ENCODE measurements around the gene NAT10.
"Not testable (repeated sequence)": the region's sequence is repeated elsewhere in the genome, so short reads cannot be mapped to it uniquely, and the experiment has no call there.

The NAT10 gene

DNA sequence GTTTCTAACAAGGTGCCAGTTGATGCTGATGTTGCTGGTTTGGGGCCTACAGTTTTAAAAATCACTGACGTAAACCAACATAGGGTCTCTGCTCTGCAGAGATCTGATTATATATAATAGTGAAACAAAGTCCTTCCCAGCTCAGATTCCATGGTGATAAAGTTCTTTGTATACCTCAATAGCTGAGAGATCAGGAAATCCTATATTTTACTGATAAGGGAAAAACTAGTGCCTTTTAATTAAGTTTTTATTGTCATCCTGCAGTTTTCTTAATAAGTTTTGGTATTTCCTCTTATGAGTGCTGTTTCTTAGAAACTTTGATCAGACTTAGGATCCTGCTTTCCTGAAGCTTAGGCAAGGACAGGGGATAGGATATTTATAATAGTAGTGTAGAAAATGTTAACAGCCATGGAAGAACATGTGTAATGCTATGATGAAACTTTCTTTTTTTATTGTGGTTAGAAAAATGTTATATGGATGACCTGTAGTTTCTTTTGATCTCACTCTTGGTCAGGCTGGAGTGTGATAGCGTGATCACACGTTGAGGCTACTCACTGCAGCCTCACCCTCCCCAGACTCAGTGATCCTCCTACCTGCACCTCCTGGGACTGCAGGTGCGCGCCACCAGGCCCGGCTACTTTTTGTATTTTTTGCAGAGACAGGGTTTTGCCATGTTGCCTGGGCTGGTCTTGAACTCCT is 39.8 kb upstream of the NAT10 start:
- H3K4me1 ChIP-seq (ENCODE audit: control insufficient read depth in 1 of 2, insufficient read depth in 2 of 2, low read length in 2 of 2): no peaks in the 10 kb centered on the region
- peaks cover 22% of the 10 kb centered on the region for H3K79me2 ChIP-seq (ENCODE audit: control insufficient read depth, insufficient read depth, low read length, poor library complexity)
- H2BK5ac ChIP-seq (ENCODE audit: low read depth, low read length, poor library complexity): no peak overlapping the region
- no peak overlapping the region for H3K27ac ChIP-seq (ENCODE audit: low read depth, low read length)
- no peak overlapping the region for H4K12ac ChIP-seq (ENCODE audit: low read depth, low read length)
- H3K9ac ChIP-seq (ENCODE audit: low read length): no peak overlapping the region
- no peak overlapping the region for H3K18ac ChIP-seq (ENCODE audit: low read length)
- H2AFZ ChIP-seq (ENCODE audit: insufficient read depth, low read length, poor library complexity): no peak overlapping the region
- no CpG with 5 or more reads among the region's 6 CpGs for WGBS (ENCODE audit: extremely low coverage, insufficient coverage, insufficient read length)
- peak overlapping the region; percentile 74 for H3K4ac ChIP-seq (ENCODE audit: low read depth, low read length)
- H2BK12ac ChIP-seq (ENCODE audit: low read length): no peak overlapping the region
- no peak overlapping the region for H4K8ac ChIP-seq (ENCODE audit: low read depth, low read length)
- H2BK120ac ChIP-seq (ENCODE audit: insufficient read depth, low read length, poor library complexity): no peak overlapping the region
- no peak overlapping the region for H3K4me3 ChIP-seq (ENCODE audit: low read depth, low read length)
- no peak overlapping the region for H3K23ac ChIP-seq (ENCODE audit: low read length)
- no peaks in the 10 kb centered on the region for H3K27me3 ChIP-seq (ENCODE audit: insufficient read depth, low read length)
- H3K79me1 ChIP-seq (ENCODE audit: low read length): no peaks in the 10 kb centered on the region
- H3K9me3 ChIP-seq (ENCODE audit: insufficient read depth, low read depth, low read length): no peaks in the 10 kb centered on the region
- no peak overlapping the region for H2AK5ac ChIP-seq (ENCODE audit: low read length)
- H3K14ac ChIP-seq (ENCODE audit: low read length): no peak overlapping the region
- H4K91ac ChIP-seq (ENCODE audit: low read depth, low read length): no peak overlapping the region
- DNase-seq: peak; percentile 26 to 37
- H3K36me3 ChIP-seq (ENCODE audit: control insufficient read depth in 1 of 2, insufficient read depth in 2 of 2, low read length in 2 of 2): peaks cover 12 to 15% of the 10 kb centered on the region in 2 experiments
- no peak overlapping the region for H3K4me2 ChIP-seq (ENCODE audit: low read length)

- H2BK5ac ChIP-seq (ENCODE audit: low read depth, low read length, poor library complexity); H2AK5ac ChIP-seq (ENCODE audit: low read length); H3K4me2 ChIP-seq (ENCODE audit: low read length); H4K12ac ChIP-seq (ENCODE audit: low read depth, low read length); H3K14ac ChIP-seq (ENCODE audit: low read length); H2BK120ac ChIP-seq (ENCODE audit: insufficient read depth, low read length, poor library complexity); H3K36me3 ChIP-seq (ENCODE audit: control insufficient read depth in 1 of 2, insufficient read depth in 2 of 2, low read length in 2 of 2); H3K27ac ChIP-seq (ENCODE audit: low read depth, low read length); H3K4me3 ChIP-seq (ENCODE audit: low read depth, low read length); H3K23ac ChIP-seq (ENCODE audit: low read length); H3K79me1 ChIP-seq (ENCODE audit: low read length); H2AFZ ChIP-seq (ENCODE audit: insufficient read depth, low read length, poor library complexity); H3K9me3 ChIP-seq (ENCODE audit: insufficient read depth, low read depth, low read length); H3K9ac ChIP-seq (ENCODE audit: low read length); H3K18ac ChIP-seq (ENCODE audit: low read length); H4K91ac ChIP-seq (ENCODE audit: low read depth, low read length); H3K27me3 ChIP-seq (ENCODE audit: insufficient read depth, low read length); H2BK12ac ChIP-seq (ENCODE audit: low read length); H4K8ac ChIP-seq (ENCODE audit: low read depth, low read length); H3K4me1 ChIP-seq (ENCODE audit: control insufficient read depth in 1 of 2, insufficient read depth in 2 of 2, low read length in 2 of 2): not testable (repeated sequence)
- no CpG with 5 or more reads among the region's 8 CpGs for WGBS (ENCODE audit: extremely low coverage, insufficient coverage, insufficient read length)
- peak; percentile 35 to 69 for DNase-seq
- peaks cover 18% of the 10 kb centered on the region for H3K79me2 ChIP-seq (ENCODE audit: control insufficient read depth, insufficient read depth, low read length, poor library complexity)
- H3K4ac ChIP-seq (ENCODE audit: low read depth, low read length): peak overlapping the region; percentile 72
These were observed 38.7 kb upstream of the NAT10 start for GRCh38 chr11:34066766-34067165.

DNA sequence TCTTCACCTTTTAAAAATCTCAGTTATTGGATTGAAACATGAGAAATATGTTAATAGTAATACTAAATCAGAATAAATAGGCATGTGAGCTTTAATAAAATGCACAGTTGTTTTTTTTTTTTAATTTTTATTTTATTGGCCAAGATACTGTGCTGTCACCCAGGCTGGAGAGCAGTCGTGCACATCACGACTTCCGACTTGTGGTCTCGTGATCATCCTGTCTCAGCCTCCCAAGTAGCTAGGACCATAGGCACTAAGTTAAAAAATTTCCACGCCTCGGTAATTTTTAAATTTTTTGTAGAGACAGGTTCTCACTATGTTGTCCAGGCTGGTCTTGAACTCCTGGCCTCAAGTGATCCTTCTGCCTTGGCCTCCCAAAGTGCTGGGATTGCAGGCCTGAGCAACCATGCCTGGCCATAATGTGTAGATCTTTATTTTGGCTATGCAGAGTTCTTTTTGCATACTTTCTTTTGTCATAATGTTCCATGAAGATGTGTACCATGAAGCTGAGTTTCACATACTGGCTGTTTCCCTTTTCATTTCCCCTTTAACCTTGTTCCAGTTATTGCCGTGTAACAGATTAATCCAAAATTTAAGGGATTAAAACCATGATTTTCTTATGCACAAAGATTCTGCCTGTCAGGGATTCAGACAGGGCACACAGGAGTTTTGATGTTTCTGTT is 37.9 kb upstream of the NAT10 start:
- no CpG with 5 or more reads among the region's 7 CpGs for WGBS (ENCODE audit: extremely low coverage, insufficient coverage, insufficient read length)
- H3K9ac ChIP-seq (ENCODE audit: low read length): no peak overlapping the region
- H2AK5ac ChIP-seq (ENCODE audit: low read length): no peak overlapping the region
- H3K27me3 ChIP-seq (ENCODE audit: insufficient read depth, low read length): no peaks in the 10 kb centered on the region
- no peak overlapping the region for H2BK5ac ChIP-seq (ENCODE audit: low read depth, low read length, poor library complexity)
- no peak overlapping the region for H2BK12ac ChIP-seq (ENCODE audit: low read length)
- H4K12ac ChIP-seq (ENCODE audit: low read depth, low read length): no peak overlapping the region
- no peaks in the 10 kb centered on the region for H3K79me1 ChIP-seq (ENCODE audit: low read length)
- no peak overlapping the region for H2BK120ac ChIP-seq (ENCODE audit: insufficient read depth, low read length, poor library complexity)
- H4K8ac ChIP-seq (ENCODE audit: low read depth, low read length): no peak overlapping the region
- H3K79me2 ChIP-seq (ENCODE audit: control insufficient read depth, insufficient read depth, low read length, poor library complexity): peaks cover 16% of the 10 kb centered on the region
- no peak overlapping the region for H3K4me2 ChIP-seq (ENCODE audit: low read length)
- H3K9me3 ChIP-seq (ENCODE audit: insufficient read depth, low read depth, low read length): no peaks in the 10 kb centered on the region
- H3K27ac ChIP-seq (ENCODE audit: low read depth, low read length): no peak overlapping the region
- H3K4ac ChIP-seq (ENCODE audit: low read depth, low read length): peak overlapping the region; percentile 89
- H3K18ac ChIP-seq (ENCODE audit: low read length): no peak overlapping the region
- no peak overlapping the region for H3K23ac ChIP-seq (ENCODE audit: low read length)
- no peaks in the 10 kb centered on the region for H3K4me1 ChIP-seq (ENCODE audit: control insufficient read depth in 1 of 2, insufficient read depth in 2 of 2, low read length in 2 of 2)
- H4K91ac ChIP-seq (ENCODE audit: low read depth, low read length): no peak overlapping the region
- H3K4me3 ChIP-seq (ENCODE audit: low read depth, low read length): no peak overlapping the region
- no peak overlapping the region for H3K14ac ChIP-seq (ENCODE audit: low read length)
- H3K36me3 ChIP-seq (ENCODE audit: control insufficient read depth in 1 of 2, insufficient read depth in 2 of 2, low read length in 2 of 2): peaks cover 10 to 11% of the 10 kb centered on the region in 2 experiments
- DNase-seq: no peak
- no peak overlapping the region for H2AFZ ChIP-seq (ENCODE audit: insufficient read depth, low read length, poor library complexity)

DNA sequence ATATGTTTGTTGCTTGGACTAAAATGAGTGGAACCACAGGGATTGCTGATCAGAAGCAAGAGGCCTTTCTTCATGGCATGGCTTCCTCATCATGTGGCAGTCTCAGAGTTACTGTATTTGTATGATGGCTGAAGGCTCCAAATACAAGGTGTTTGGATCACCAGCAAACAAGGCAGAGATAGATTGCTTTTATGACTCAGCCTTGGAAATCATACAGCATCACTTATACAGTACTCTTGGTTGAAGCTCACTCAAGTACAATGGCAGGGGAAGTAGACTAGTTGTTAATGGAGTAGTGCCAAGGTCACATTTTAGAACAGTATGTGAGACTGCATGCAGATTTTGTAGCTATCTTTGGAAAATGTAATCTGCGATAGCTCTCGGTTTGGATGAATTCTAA is 37.3 kb upstream of the NAT10 start:
- Histone ChIP-seq H4K8ac (ENCODE audit: low read depth, low read length) (no peak overlapping the region), H4K12ac (ENCODE audit: low read depth, low read length) (no peak overlapping the region), H2AFZ (ENCODE audit: insufficient read depth, low read length, poor library complexity) (no peak overlapping the region), H3K4me2 (ENCODE audit: low read length) (no peak overlapping the region), H2AK5ac (ENCODE audit: low read length) (no peak overlapping the region), H3K27ac (ENCODE audit: low read depth, low read length) (no peak overlapping the region), H4K91ac (ENCODE audit: low read depth, low read length) (no peak overlapping the region), H3K27me3 (ENCODE audit: insufficient read depth, low read length) (no peaks in the 10 kb centered on the region), H3K4me3 (ENCODE audit: low read depth, low read length) (no peak overlapping the region), H3K9ac (ENCODE audit: low read length) (no peak overlapping the region), H3K23ac (ENCODE audit: low read length) (no peak overlapping the region), H3K4me1 (ENCODE audit: control insufficient read depth in 1 of 2, insufficient read depth in 2 of 2, low read length in 2 of 2) (no peaks in the 10 kb centered on the region), H2BK12ac (ENCODE audit: low read length) (no peak overlapping the region), H3K79me2 (ENCODE audit: control insufficient read depth, insufficient read depth, low read length, poor library complexity) (peaks cover 16% of the 10 kb centered on the region), H3K18ac (ENCODE audit: low read length) (no peak overlapping the region), H3K79me1 (ENCODE audit: low read length) (no peaks in the 10 kb centered on the region), H3K14ac (ENCODE audit: low read length) (no peak overlapping the region), H2BK120ac (ENCODE audit: insufficient read depth, low read length, poor library complexity) (no peak overlapping the region), H3K9me3 (ENCODE audit: insufficient read depth, low read depth, low read length) (no peaks in the 10 kb centered on the region), H2BK5ac (ENCODE audit: low read depth, low read length, poor library complexity) (no peak overlapping the region), H3K4ac (ENCODE audit: low read depth, low read length) (peak overlapping the region; percentile 38), H3K36me3 (ENCODE audit: control insufficient read depth in 1 of 2, insufficient read depth in 2 of 2, low read length in 2 of 2) (peaks cover 11% of the 10 kb centered on the region in 2 experiments)
- DNase-seq: no peak
- WGBS (ENCODE audit: extremely low coverage, insufficient coverage, insufficient read length): no CpG with 5 or more reads among the region's 2 CpGs

Measured in trophoblast cell (in vitro differentiated cells and primary cell).